Keratinocyte (primary cell): ENCODE measurements around the gene VAT1L. TPM values are rescaled to one million over a fixed set of nuclear protein-coding genes. Genes with fewer than 3 reads are reported as not detected.

Experiments
- DNase-seq: peaks from one replicate; pipeline ENCODE4 v3.0.0-alpha.2; 2011; ENCODE audit warnings: low read depth, missing footprints, low spot score
- FAIRE-seq: peaks from 2 replicates; lab custom pipeline; 2011; peaks lifted over from hg19 to GRCh38; lab: Jason Lieb, UNC
- H2AFZ ChIP-seq: 2 replicates; pipeline ENCODE4 v1.6.0; 2012; ENCODE audit warnings: low read length, control low read depth, inconsistent platforms; ENCODE audit not compliant: control insufficient read depth
- H3K27ac ChIP-seq: 2 replicates; pipeline ENCODE4 v1.5.1; 2011; ENCODE audit warnings: low read length; ENCODE audit not compliant: control insufficient read depth, insufficient read depth
- H3K27me3 ChIP-seq: 3 replicates; pipeline ENCODE4 v1.6.0; 2011; ENCODE audit warnings: low read length; ENCODE audit not compliant: control insufficient read depth, insufficient read depth; ENCODE audit errors: extremely low read depth
- H3K36me3 ChIP-seq, 2 experiments: 2 replicates in 1 of 2; 3 replicates in 1 of 2; pipeline ENCODE4 v1.5.1; 2011; ENCODE audit warnings: low read length in 2 of 2, mild to moderate bottlenecking in 1 of 2; ENCODE audit not compliant: control insufficient read depth in 2 of 2, insufficient read depth in 2 of 2; ENCODE audit errors: extremely low read depth in 1 of 2
- H3K4me1 ChIP-seq: 3 replicates; pipeline ENCODE4 v1.5.1; 2011; ENCODE audit warnings: low read length; ENCODE audit not compliant: control insufficient read depth, insufficient read depth; ENCODE audit errors: extremely low read depth
- H3K4me2 ChIP-seq: 3 replicates; pipeline ENCODE4 v1.6.0; 2011; ENCODE audit warnings: low read depth, low read length; ENCODE audit not compliant: control insufficient read depth, insufficient read depth; ENCODE audit errors: extremely low read depth
- H3K4me3 ChIP-seq, 3 experiments: fragments of 200-600 bp in 1 of 3; sonication (generic) in 1 of 3; 2 replicates in 2 of 3; 3 replicates in 1 of 3; pipeline ENCODE4 v1.5.1; 2011 to 2016; ENCODE audit warnings: low read length in 3 of 3, mild to moderate bottlenecking in 3 of 3, control low read depth in 2 of 3, inconsistent platforms in 1 of 3, low read depth in 1 of 3, mixed read lengths in 1 of 3, mixed run types in 1 of 3, moderate library complexity in 1 of 3; ENCODE audit not compliant: control insufficient read depth in 2 of 3, insufficient read depth in 2 of 3; ENCODE audit errors: extremely low read depth in 1 of 3
- H3K79me2 ChIP-seq: 2 replicates; pipeline ENCODE4 v1.6.0; 2012; ENCODE audit warnings: low read length; ENCODE audit not compliant: control insufficient read depth, insufficient read depth
- H3K9ac ChIP-seq: 3 replicates; pipeline ENCODE4 v1.6.0; 2011; ENCODE audit warnings: low read length; ENCODE audit not compliant: control insufficient read depth, insufficient read depth; ENCODE audit errors: extremely low read depth
- H3K9me1 ChIP-seq: 3 replicates; pipeline ENCODE4 v1.6.0; 2011; ENCODE audit warnings: low read length; ENCODE audit not compliant: control insufficient read depth, insufficient read depth; ENCODE audit errors: extremely low read depth
- H3K9me3 ChIP-seq: 2 replicates; pipeline ENCODE4 v1.5.1; 2012; ENCODE audit warnings: low read depth, low read length; ENCODE audit not compliant: control insufficient read depth
- H4K20me1 ChIP-seq: 3 replicates; pipeline ENCODE4 v1.6.0; 2011; ENCODE audit warnings: low read length; ENCODE audit not compliant: control insufficient read depth, insufficient read depth; ENCODE audit errors: extremely low read depth
- EZH2 ChIP-seq: IDR thresholded peaks from one replicate; pipeline ENCODE4 v1.6.1; 2012; ENCODE audit warnings: inconsistent platforms, mild to moderate bottlenecking, low read length, moderate library complexity
- dilution Hi-C: fragments of 300-500 bp; cut with MboI; formaldehyde crosslinking; loops from one replicate; pipeline ENCODE4 v1.7.0; 2020; ENCODE audit warnings: low sequenced_read_pairs; ENCODE audit not compliant: extremely low pct_ligation_motif_present
- polyA minus RNA-seq, 3 experiments: library from RNA; depleted of rRNA, polyadenylated mRNA; stranded (reverse); fragments of >200 nt; gene quantifications; 1 replicate in 1 of 3; 2 replicates in 1 of 3; 3 replicates in 1 of 3; pipeline ENCODE4 v1.2.3, GENCODE V29; 2011
- polyA plus RNA-seq, 5 experiments: library from polyadenylated mRNA; depleted of rRNA in 3 of 5; stranded (reverse) in 3 of 5; stranded (forward) in 1 of 5; unstranded in 1 of 5; fragments of >200 nt; gene quantifications; 1 replicate in 1 of 5; 2 replicates in 3 of 5; 3 replicates in 1 of 5; pipeline versions ENCODE4 v1.2.1 to v1.2.3, GENCODE V29; 2011 to 2012; ENCODE audit warnings: missing spikeins in 2 of 5, low read depth in 1 of 5, low replicate concordance in 1 of 5
- TF ChIP-seq, protein P1 (sequence below), 3 experiments: IDR thresholded peaks in 1 of 3; conservative IDR thresholded peaks in 1 of 3; optimal IDR thresholded peaks in 1 of 3; 2 replicates in 2 of 3; 3 replicates in 1 of 3; pipeline versions ENCODE3 to v1.5.1; 2011; ENCODE audit warnings: low read length in 3 of 3, mild to moderate bottlenecking in 3 of 3, moderate library complexity in 2 of 3, control low read depth in 1 of 3, inconsistent platforms in 1 of 3; ENCODE audit not compliant: insufficient read depth in 2 of 3; ENCODE audit errors: extremely low read depth in 1 of 3

The VAT1L gene, protein sequence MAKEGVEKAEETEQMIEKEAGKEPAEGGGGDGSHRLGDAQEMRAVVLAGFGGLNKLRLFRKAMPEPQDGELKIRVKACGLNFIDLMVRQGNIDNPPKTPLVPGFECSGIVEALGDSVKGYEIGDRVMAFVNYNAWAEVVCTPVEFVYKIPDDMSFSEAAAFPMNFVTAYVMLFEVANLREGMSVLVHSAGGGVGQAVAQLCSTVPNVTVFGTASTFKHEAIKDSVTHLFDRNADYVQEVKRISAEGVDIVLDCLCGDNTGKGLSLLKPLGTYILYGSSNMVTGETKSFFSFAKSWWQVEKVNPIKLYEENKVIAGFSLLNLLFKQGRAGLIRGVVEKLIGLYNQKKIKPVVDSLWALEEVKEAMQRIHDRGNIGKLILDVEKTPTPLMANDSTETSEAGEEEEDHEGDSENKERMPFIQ
- polyA plus RNA-seq, result not detected in 3 replicates
- not detected for polyA plus RNA-seq (2011; ENCODE audit: low read depth)
- not detected in 2 replicates for polyA plus RNA-seq (2011; cell fraction: cytosol; rRNA removed)
- polyA plus RNA-seq (2011; cell fraction: nucleus; rRNA removed), result not detected in 2 replicates
- not detected in 2 replicates for polyA plus RNA-seq (2012; ENCODE audit: low replicate concordance)
- not detected in 3 replicates for polyA minus RNA-seq
- polyA minus RNA-seq (2011; cell fraction: cytosol; rRNA and poly(A)+ RNA removed), result not detected
- not detected in 2 replicates for polyA minus RNA-seq (2011; cell fraction: nucleus; rRNA and poly(A)+ RNA removed)

DNA sequence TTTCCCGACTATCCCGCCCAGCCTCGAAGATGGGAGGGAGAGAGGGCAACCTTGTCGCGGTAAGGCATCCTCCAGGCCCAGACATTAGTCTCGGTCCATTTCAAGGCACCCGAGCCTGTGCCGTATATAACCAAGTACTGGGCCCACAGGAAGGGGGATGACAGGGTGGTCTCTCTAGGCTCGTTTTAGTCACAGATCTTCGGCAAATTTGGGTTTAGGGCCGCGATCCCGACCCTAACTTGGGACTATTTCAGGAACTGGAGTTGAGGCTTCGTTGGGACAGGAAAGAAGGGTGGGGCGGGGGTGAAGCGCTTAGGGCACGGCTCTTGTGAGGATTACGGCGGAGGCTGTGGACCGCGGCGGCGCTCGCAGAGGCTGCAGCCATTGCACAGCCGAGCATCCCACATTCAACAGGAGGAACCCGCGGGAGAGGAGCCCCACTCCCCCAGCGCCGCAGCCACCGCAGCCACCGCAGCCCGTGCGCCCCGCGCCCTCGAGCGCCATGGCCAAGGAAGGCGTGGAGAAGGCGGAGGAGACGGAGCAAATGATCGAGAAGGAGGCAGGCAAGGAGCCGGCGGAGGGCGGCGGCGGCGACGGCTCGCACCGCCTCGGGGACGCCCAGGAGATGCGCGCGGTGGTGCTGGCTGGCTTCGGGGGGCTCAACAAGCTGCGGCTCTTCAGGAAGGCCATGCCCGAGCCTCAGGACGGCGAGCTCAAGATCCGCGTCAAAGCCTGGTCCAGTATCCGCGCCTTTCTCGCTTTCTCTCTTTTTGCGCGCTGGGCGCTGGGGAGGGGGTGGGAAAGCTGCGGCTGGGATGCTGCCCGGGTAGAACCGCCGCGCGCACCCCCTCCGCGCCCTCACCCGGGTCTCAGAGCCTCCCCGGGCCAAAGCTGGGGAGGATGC is at the start of gene VAT1L:
VAT1L (plus strand) TSS at position 384 of the 904 bp plus-strand sequence; CDS start at position 503, 119 bp downstream.
- no peaks in the 10 kb centered on the region for H3K9me3 ChIP-seq
- dilution Hi-C loops, result no loop called here
- peaks cover 3% of the 10 kb centered on the region for H3K4me1 ChIP-seq
- no peaks in the 10 kb centered on the region for H4K20me1 ChIP-seq
- H3K79me2 ChIP-seq, result no peaks in the 10 kb centered on the region
- H3K4me3 ChIP-seq, result peak within 1 kb of the TSS; percentile 31 to 62 (median 43)
- peaks cover 46% of the 10 kb centered on the region for H3K27me3 ChIP-seq
- peak within 1 kb of the TSS; percentile 64 for H3K4me2 ChIP-seq
- TF ChIP-seq EZH2, result peak; percentile 57
- TF ChIP-seq, protein P1, sequence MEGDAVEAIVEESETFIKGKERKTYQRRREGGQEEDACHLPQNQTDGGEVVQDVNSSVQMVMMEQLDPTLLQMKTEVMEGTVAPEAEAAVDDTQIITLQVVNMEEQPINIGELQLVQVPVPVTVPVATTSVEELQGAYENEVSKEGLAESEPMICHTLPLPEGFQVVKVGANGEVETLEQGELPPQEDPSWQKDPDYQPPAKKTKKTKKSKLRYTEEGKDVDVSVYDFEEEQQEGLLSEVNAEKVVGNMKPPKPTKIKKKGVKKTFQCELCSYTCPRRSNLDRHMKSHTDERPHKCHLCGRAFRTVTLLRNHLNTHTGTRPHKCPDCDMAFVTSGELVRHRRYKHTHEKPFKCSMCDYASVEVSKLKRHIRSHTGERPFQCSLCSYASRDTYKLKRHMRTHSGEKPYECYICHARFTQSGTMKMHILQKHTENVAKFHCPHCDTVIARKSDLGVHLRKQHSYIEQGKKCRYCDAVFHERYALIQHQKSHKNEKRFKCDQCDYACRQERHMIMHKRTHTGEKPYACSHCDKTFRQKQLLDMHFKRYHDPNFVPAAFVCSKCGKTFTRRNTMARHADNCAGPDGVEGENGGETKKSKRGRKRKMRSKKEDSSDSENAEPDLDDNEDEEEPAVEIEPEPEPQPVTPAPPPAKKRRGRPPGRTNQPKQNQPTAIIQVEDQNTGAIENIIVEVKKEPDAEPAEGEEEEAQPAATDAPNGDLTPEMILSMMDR (optimal IDR thresholded peaks at IDR 0.05 in 1 of 3, IDR thresholded peaks at IDR 0.05 in 1 of 3, conservative IDR thresholded peaks at IDR 0.05 in 1 of 3; ENCODE audit: extremely low read depth in 1 of 3, insufficient read depth in 2 of 3, low read length in 3 of 3), result no peak
- FAIRE-seq (no peak), DNase-seq (no peak)
- H2AFZ ChIP-seq, result peak within 1 kb of the TSS; percentile 42
- H3K9me1 ChIP-seq, result no peaks in the 10 kb centered on the region
- H3K27ac ChIP-seq, result no peak within 1 kb of the TSS
- H3K9ac ChIP-seq, result no peak within 1 kb of the TSS
- H3K36me3 ChIP-seq, result no peaks in the 10 kb centered on the region

DNA sequence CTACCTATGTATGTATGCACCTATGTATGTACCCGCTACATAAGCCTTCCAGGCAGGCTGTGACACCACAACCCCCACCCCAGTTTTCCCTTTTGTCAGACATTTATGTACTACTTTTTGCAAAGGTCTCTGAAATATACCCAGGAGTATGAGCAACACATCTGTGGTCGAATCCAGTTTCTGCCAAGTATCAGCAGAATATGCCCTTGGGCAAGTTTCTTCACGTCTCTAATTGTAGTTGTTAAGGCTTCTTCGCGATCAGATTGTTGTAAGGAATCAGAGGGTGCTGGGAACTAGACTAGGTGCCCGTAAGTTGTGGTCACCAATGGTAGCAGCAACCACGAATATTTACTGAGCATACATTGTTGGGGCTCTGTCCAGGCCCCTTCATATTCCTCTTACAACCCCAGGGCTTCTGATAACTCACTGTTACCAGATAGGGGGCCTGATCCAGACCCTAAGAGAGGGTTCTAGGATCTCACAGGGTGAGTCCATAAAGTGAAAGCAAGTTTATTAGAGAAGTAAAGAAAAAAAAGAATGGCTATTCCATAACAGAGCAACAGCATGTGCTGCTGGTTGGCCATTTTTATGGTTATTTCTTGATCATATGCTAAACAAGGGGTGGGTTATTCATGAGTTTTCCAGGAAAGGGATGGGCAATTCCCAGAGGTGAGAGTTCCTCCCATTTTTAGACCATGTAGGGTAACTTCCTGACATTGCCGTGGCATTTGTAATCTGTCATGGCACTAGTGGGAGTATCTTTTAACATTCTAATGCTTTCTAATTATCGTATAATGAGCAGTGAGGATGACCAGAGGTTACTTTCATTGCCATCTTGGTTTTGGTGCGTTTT is 49.4 kb upstream of the VAT1L start:
- FAIRE-seq (peak; percentile 86), DNase-seq (peak; percentile 23)
- Histone ChIP-seq H3K4me1 (peaks cover 3% of the 10 kb centered on the region), H4K20me1 (no peaks in the 10 kb centered on the region), H3K9me1 (no peaks in the 10 kb centered on the region), H3K9ac (no peak overlapping the region), H3K4me3 (no peak overlapping the region), H3K9me3 (no peaks in the 10 kb centered on the region), H3K27ac (peak overlapping the region; percentile 27), H3K4me2 (peak overlapping the region; percentile 25), H3K27me3 (no peaks in the 10 kb centered on the region), H2AFZ (no peak overlapping the region), H3K36me3 (no peaks in the 10 kb centered on the region), H3K79me2 (no peaks in the 10 kb centered on the region)
- TF ChIP-seq, protein P1 (optimal IDR thresholded peaks at IDR 0.05 in 1 of 3, IDR thresholded peaks at IDR 0.05 in 1 of 3, conservative IDR thresholded peaks at IDR 0.05 in 1 of 3; ENCODE audit: extremely low read depth in 1 of 3, insufficient read depth in 2 of 3, low read length in 3 of 3), result no peak
- TF ChIP-seq EZH2, result no peak
- dilution Hi-C loops, result no loop called here
